Omental fat pad (tissue), 4 donors: ENCODE data around the gene MVB12B. TPM values are rescaled to one million over a fixed set of nuclear protein-coding genes. Genes with fewer than 3 reads are reported as not detected.

ENCODE experiments used
- ATAC-seq: fragments of 150-250 bp; one replicate; pipeline ENCODE4 v1.9.1; 2016; ENCODE audit warnings: mild to moderate bottlenecking, moderate library complexity; ENCODE audit not compliant: low FRiP score
- DNase-seq: peaks from one replicate; pipeline ENCODE4 v3.0.0-alpha.2; 2019; ENCODE audit warnings: low spot score
- CTCF ChIP-seq, 3 donors: fragments of 450-650 bp; IDR thresholded peaks; one replicate each; pipeline ENCODE4 v1.5.1; 2016 to 2017; ENCODE audit warnings: antibody characterized with exemption in 3 of 3, mild to moderate bottlenecking in 3 of 3, moderate library complexity in 2 of 3
- total RNA-seq, 4 donors: library from RNA; depleted of rRNA; stranded (reverse); fragments of >200 nt; gene quantifications; one replicate each; pipeline ENCODE4 v1.1.0, GENCODE V29; 2016

The MVB12B gene
- total RNA-seq, 4 donors from 2014 or later: 5.5 to 21.4 (median 11.6) TPM

- no peak for TF ChIP-seq CTCF (IDR thresholded peaks at IDR 0.05)
- DNase-seq (no peak), ATAC-seq (no peak)
Observed at GRCh38 chr9:126330536-126330935, 3.9 kb downstream of the MVB12B start.

GRCh38 chr9:126331964-126332748, 5.5 kb downstream of the MVB12B start:
- DNase-seq (no peak), ATAC-seq (no peak)
- no peak for TF ChIP-seq CTCF (IDR thresholded peaks at IDR 0.05)

- TF ChIP-seq CTCF (IDR thresholded peaks at IDR 0.05): no peak
- no peak for DNase-seq
- no peak for ATAC-seq
Observed at GRCh38 chr9:126334721-126335621, 8.3 kb downstream of the MVB12B start.

GRCh38 chr9:126335837-126336735, 9.5 kb downstream of the MVB12B start:
- TF ChIP-seq CTCF (IDR thresholded peaks at IDR 0.05): no peak
- ATAC-seq: no peak
- no peak for DNase-seq

GRCh38 chr9:126336736-126337325, 10.2 kb downstream of the MVB12B start:
- DNase-seq (no peak), ATAC-seq (no peak)
- TF ChIP-seq CTCF (IDR thresholded peaks at IDR 0.05): no peak

GRCh38 chr9:126337729-126338372, 11.2 kb downstream of the MVB12B start:
- no peak for ATAC-seq
- DNase-seq: no peak
- no peak for TF ChIP-seq CTCF (IDR thresholded peaks at IDR 0.05)
